ENCODE measurements around the gene AKAP6.
"Not testable (repeated sequence)": the region's sequence is repeated elsewhere in the genome, so short reads cannot be mapped to it uniquely, and the experiment has no call there.

Gene AKAP6

GRCh38 chr14:32374155-32374554 is 45.1 kb downstream of the AKAP6 start:
- no peak for DNase-seq

GRCh38 chr14:32375663-32376062 is 46.6 kb downstream of the AKAP6 start:
- no peak for DNase-seq

GRCh38 chr14:32377046-32377646 is 48.0 kb downstream of the AKAP6 start:
- DNase-seq = no peak

- no peak for DNase-seq
These were observed 49.2 kb downstream of the AKAP6 start for GRCh38 chr14:32378284-32378683.

- no peak for DNase-seq
These were observed 50.3 kb downstream of the AKAP6 start for GRCh38 chr14:32379447-32379846.

GRCh38 chr14:32381869-32382268 is 52.8 kb downstream of the AKAP6 start:
- DNase-seq = no peak

GRCh38 chr14:32382704-32383103 is 53.6 kb downstream of the AKAP6 start:
- DNase-seq = no peak

- no peak for DNase-seq
These were observed 54.4 kb downstream of the AKAP6 start for GRCh38 chr14:32383364-32384009.

- DNase-seq = no peak
These were observed 55.4 kb downstream of the AKAP6 start for GRCh38 chr14:32384464-32384863.

- DNase-seq = not testable (repeated sequence)
These were observed 58.2 kb downstream of the AKAP6 start for GRCh38 chr14:32387295-32387694.

- DNase-seq = no peak
These were observed 64.0 kb downstream of the AKAP6 start for GRCh38 chr14:32393119-32393518.

GRCh38 chr14:32394038-32394437 is 64.9 kb downstream of the AKAP6 start:
- no peak for DNase-seq

GRCh38 chr14:32396885-32397284 is 67.8 kb downstream of the AKAP6 start:
- no peak for DNase-seq

GRCh38 chr14:32397861-32398640 is 69.0 kb downstream of the AKAP6 start:
- DNase-seq = no peak

- DNase-seq = no peak
These were observed 70.8 kb downstream of the AKAP6 start for GRCh38 chr14:32399920-32400319.

GRCh38 chr14:32400480-32400879 is 71.4 kb downstream of the AKAP6 start:
- no peak for DNase-seq

- DNase-seq = no peak
These were observed 73.9 kb downstream of the AKAP6 start for GRCh38 chr14:32403021-32403420.

- DNase-seq = no peak
These were observed 74.6 kb downstream of the AKAP6 start for GRCh38 chr14:32403688-32404087.

GRCh38 chr14:32404784-32405573 is 75.9 kb downstream of the AKAP6 start:
- no peak for DNase-seq

- DNase-seq = no peak
These were observed 76.8 kb downstream of the AKAP6 start for GRCh38 chr14:32405856-32406255.

GRCh38 chr14:32407130-32407529 is 78.0 kb downstream of the AKAP6 start:
- no peak for DNase-seq

GRCh38 chr14:32408018-32408417 is 78.9 kb downstream of the AKAP6 start:
- DNase-seq = no peak

- no peak for DNase-seq
These were observed 83.0 kb downstream of the AKAP6 start for GRCh38 chr14:32412103-32412502.

Measured in activated CD4-positive, alpha-beta T cell treated with anti-CD3 and anti-CD28 coated beads for 4 hours (primary cell).